DLD1 (cell line): ENCODE results near the gene PRKX.
"Not testable (repeated sequence)": the region's sequence is repeated elsewhere in the genome, so short reads cannot be mapped to it uniquely, and the experiment has no call there.

Source experiments
- in situ Hi-C: cut with HindIII; loops from 2 replicates; pipeline ENCODE4 v1.10.0; 2017; ENCODE audit warnings: low sequenced_read_pairs

The PRKX gene

DNA sequence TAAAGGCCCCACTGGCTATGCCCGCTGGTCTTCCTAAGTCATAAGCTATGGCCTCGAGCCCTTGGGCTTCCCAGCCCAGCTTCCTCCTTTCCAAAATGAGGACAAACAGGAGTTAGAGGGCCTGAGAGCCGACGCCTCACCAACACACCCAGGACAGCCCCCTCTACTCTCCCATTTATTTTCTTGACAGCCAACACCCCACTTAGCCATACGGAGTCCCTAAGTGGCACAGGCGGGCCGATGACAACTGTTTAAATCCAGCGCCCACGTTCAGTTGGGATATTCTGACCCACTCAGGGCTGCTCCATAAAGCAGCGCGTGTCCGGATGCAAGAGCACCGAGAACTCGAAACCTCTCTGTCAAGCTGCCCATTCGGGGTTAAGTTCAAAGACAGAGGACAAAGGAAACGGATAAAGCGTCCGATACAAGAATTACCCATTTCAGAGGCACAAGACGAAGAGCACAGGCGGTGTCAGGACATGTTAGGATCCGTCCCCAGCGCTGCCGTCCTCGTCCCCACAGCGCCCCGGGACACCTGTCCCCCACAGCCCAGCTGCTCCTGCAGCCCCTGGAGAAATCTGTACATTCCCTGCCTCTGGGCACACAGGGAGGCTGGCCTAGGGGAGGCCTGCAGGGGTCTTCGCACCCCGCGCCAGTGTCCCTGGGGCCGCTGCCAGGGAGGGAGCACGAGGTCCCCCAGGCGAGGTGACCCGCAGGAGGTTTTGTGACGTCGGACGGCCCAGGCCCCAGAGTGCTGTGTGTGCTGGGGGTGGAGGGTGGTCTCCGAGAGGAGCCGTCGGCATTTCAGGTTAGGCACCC, 1.2 kb downstream of the PRKX start:
- in situ Hi-C loops, result no loop called here

GRCh38 chrX:3711331-3711917, 2.0 kb downstream of the PRKX start:
- in situ Hi-C loops, result no loop called here

GRCh38 chrX:3707673-3708274, 5.7 kb downstream of the PRKX start:
- in situ Hi-C loops, result not testable (repeated sequence)

GRCh38 chrX:3706481-3706880, 7.0 kb downstream of the PRKX start:
- in situ Hi-C loops, result no loop called here

GRCh38 chrX:3703251-3703650, 10.2 kb downstream of the PRKX start:
- in situ Hi-C loops, result not testable (repeated sequence)

- in situ Hi-C loops, result not testable (repeated sequence)
Measured at GRCh38 chrX:3702095-3702494, 11.4 kb downstream of the PRKX start.

GRCh38 chrX:3701445-3701928, 12.0 kb downstream of the PRKX start:
- in situ Hi-C loops, result not testable (repeated sequence)

- in situ Hi-C loops, result no loop called here
Measured at GRCh38 chrX:3699821-3700381, 13.5 kb downstream of the PRKX start.

DNA sequence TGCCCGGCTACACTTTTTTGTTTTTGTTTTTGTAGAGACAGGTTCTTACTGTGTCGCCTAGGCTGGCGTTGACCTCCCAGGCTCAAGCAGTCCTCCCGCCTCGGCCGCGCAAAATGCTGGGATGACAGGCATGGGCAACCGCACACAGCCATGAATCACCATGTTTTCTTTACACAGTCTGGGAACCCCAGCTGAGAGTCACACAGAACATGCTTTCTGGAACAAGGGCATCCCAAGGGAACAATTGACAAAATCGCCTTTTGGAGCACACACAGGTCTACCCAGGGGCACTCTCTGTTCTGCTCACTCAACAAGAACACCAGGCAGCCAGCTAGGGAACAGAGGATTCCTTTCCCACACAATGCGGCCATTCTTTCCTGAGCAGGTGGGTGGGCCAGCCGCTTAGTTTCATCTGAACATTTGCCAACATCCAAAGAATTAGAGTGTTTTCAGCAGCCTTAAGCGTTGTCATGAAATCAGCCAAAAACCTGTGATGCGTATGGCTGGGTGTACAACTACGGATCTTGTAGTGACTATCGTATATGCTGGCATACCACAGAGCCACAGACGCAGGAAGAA, 15.7 kb downstream of the PRKX start:
- in situ Hi-C loops, result no loop called here

GRCh38 chrX:3697220-3697684, 16.2 kb downstream of the PRKX start:
- in situ Hi-C loops, result no loop called here

GRCh38 chrX:3695536-3695935, 17.9 kb downstream of the PRKX start:
- in situ Hi-C loops, result no loop called here

GRCh38 chrX:3690140-3690539, 23.3 kb downstream of the PRKX start:
- in situ Hi-C loops, result no loop called here

DNA sequence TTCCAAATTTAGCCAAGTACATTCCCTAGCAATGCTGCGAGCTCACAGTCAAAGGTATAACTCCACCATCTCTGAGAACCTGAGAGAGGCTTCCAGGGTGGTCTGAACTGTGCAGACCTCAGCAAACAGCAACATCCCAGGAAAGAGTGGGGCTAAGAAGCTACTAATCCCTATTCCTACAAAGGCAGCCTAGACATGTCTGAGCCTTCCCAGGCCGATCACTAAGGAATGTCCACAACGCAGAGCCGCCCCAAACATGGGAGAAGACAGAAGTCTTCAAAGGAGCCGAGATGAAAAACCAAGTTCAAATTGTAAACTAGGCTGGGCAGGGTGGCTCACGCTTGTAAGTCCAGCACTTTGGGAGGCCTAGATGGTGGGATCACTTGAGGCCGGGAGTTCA, 30.2 kb downstream of the PRKX start:
- in situ Hi-C loops, result not testable (repeated sequence)

- in situ Hi-C loops, result no loop called here
Measured at GRCh38 chrX:3680459-3680858, 33.0 kb downstream of the PRKX start.

DNA sequence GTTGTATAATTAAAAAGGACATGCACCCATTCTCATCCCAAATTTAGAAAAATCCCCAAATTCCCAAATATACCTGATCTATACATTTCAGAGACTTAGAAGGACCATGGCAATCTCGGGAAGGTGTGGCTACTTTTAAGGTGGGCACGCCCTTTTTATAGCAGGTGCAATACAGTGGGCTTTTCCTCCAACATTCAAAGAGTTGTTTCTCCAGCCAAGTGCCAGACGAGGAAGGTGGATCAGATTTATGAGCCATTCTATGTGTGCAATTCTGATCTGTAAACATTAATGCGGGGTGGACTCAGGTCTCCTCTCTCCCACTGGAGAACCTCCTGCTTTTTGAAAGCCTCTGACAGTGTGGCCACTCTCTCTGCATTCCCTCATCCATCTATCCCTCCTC, 33.8 kb downstream of the PRKX start:
- in situ Hi-C loops, result no loop called here

GRCh38 chrX:3678328-3678727, 35.1 kb downstream of the PRKX start:
- in situ Hi-C loops, result no loop called here

GRCh38 chrX:3674881-3675280, 38.6 kb downstream of the PRKX start:
- in situ Hi-C loops, result no loop called here

DNA sequence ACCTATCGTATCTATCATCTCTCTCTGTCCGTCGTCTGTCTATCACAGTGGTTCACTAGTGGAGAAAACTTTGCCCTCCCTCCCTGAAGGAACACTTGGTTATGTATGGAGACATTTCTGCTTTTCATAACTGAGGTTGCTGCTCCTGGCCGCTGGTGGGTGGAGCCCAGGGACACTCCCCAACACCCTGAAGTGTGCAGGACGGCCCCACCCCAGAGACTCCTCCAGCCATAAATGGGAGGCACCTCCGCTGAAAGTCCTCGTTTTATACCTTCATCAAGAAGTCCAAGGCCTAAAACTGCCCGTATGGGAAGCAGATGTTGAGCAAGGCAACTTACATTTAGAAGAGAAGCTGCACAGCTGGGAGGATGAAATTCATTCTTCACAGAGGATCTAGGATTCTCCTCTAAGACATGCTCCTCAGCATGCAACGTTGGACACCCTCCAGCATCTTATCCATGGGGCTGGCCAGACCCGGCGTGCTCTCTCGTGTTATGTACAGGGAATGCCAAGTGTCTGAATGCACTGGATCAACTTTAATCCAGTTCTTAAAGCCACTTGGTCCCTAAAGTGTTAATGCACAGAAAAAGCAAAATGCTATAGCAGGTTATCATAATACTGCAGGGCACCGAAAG, 43.5 kb downstream of the PRKX start:
- in situ Hi-C loops, result no loop called here

- in situ Hi-C loops, result no loop called here
Measured at GRCh38 chrX:3666975-3667374, 46.5 kb downstream of the PRKX start.

- in situ Hi-C loops, result no loop called here
Measured at GRCh38 chrX:3664921-3665320, 48.5 kb downstream of the PRKX start.
